ENCODE measurements around the gene OLFML3. TPM values are rescaled to one million over a fixed set of nuclear protein-coding genes. Genes with fewer than 3 reads are reported as not detected.

The OLFML3 gene
- total RNA-seq, 4 donors from 2014 or later = 86.6 to 302 (median 122) TPM

- Histone ChIP-seq H3K9me3 (no peaks in the 10 kb centered on the region), H3K4me3 (no peak overlapping the region), H3K27me3 (no peaks in the 10 kb centered on the region), H3K36me3 (no peaks in the 10 kb centered on the region), H3K4me1 (no peaks in the 10 kb centered on the region), H3K27ac (no peak overlapping the region)
- DNase-seq = no peak
- TF ChIP-seq POLR2A (IDR thresholded peaks at IDR 0.05) (no peak), CTCF (IDR thresholded peaks at IDR 0.05) (no peak)
- intact Hi-C loops (cut with DNase I; ENCODE audit: low total_unique reads) = no loop called here
These were observed 41.1 kb upstream of the OLFML3 start for GRCh38 chr1:113938192-113938591.

- Histone ChIP-seq H3K9me3 (no peaks in the 10 kb centered on the region), H3K4me3 (no peak overlapping the region), H3K4me1 (no peaks in the 10 kb centered on the region), H3K36me3 (no peaks in the 10 kb centered on the region), H3K27ac (no peak overlapping the region), H3K27me3 (no peaks in the 10 kb centered on the region)
- TF ChIP-seq CTCF (IDR thresholded peaks at IDR 0.05) (no peak), POLR2A (IDR thresholded peaks at IDR 0.05) (no peak)
- intact Hi-C loops (cut with DNase I; ENCODE audit: low total_unique reads) = no loop called here
- no peak for DNase-seq
These were observed 38.7 kb upstream of the OLFML3 start for GRCh38 chr1:113940365-113941244.

DNA sequence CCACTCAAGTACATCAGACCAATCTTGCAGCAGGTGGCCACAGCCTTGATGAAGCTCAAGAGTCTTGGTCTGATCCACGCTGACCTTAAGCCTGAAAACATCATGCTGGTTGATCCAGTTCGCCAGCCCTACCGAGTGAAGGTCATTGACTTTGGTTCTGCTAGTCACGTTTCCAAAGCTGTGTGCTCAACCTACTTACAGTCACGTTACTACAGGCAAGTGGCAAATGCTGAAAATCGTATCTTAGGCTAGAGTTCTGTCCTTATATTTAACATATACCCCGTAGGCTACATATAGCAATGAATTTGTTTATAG, 38.1 kb upstream of the OLFML3 start:
- Histone ChIP-seq H3K36me3 (no peaks in the 10 kb centered on the region), H3K27me3 (no peaks in the 10 kb centered on the region), H3K9me3 (no peaks in the 10 kb centered on the region), H3K4me1 (no peaks in the 10 kb centered on the region), H3K4me3 (no peak overlapping the region), H3K27ac (no peak overlapping the region)
- TF ChIP-seq POLR2A (IDR thresholded peaks at IDR 0.05) = no peak
- TF ChIP-seq CTCF (IDR thresholded peaks at IDR 0.05) = no peak
- DNase-seq = no peak
- intact Hi-C loops (cut with DNase I; ENCODE audit: low total_unique reads) = no loop called here

GRCh38 chr1:113942527-113942926, 36.7 kb upstream of the OLFML3 start:
- DNase-seq = no peak
- intact Hi-C loops (cut with DNase I; ENCODE audit: low total_unique reads) = no loop called here
- Histone ChIP-seq H3K4me1 (peaks cover 0 to 3% of the 10 kb centered on the region in 2 donors), H3K36me3 (no peaks in the 10 kb centered on the region), H3K27ac (no peak overlapping the region), H3K9me3 (no peaks in the 10 kb centered on the region), H3K4me3 (no peak overlapping the region), H3K27me3 (no peaks in the 10 kb centered on the region)
- TF ChIP-seq CTCF (IDR thresholded peaks at IDR 0.05) (no peak), POLR2A (IDR thresholded peaks at IDR 0.05) (no peak)

GRCh38 chr1:113943028-113943811, 36.1 kb upstream of the OLFML3 start:
- DNase-seq = no peak
- Histone ChIP-seq H3K4me3 (no peak overlapping the region), H3K27ac (no peak overlapping the region), H3K27me3 (no peaks in the 10 kb centered on the region), H3K4me1 (peaks cover 0 to 6% of the 10 kb centered on the region in 2 donors), H3K36me3 (no peaks in the 10 kb centered on the region), H3K9me3 (no peaks in the 10 kb centered on the region)
- no peak for TF ChIP-seq CTCF (IDR thresholded peaks at IDR 0.05)
- TF ChIP-seq POLR2A (IDR thresholded peaks at IDR 0.05) = no peak
- intact Hi-C loops (cut with DNase I; ENCODE audit: low total_unique reads) = no loop called here

All from uterus (tissue), 4 donors.